Fibroblast of skin of right quadriceps (primary cell): ENCODE results near the gene RNF41.
"Not testable (repeated sequence)": the region's sequence is repeated elsewhere in the genome, so short reads cannot be mapped to it uniquely, and the experiment has no call there.

Experiments used
- DNase-seq: peaks from one replicate; pipeline ENCODE4 v3.0.0-alpha.2; 2013

RNF41 gene

GRCh38 chr12:56221757-56222530 lies at the start of gene RNF41:
RNF41 (minus strand) TSS chr12:56221922; CDS start chr12:56214047, 7,875 bp downstream.
- peak; percentile 97 for DNase-seq

- peak; percentile 23 for DNase-seq
Observed at GRCh38 chr12:56271031-56271430, 49.3 kb upstream of the RNF41 start.

GRCh38 chr12:56267443-56268071 lies 45.8 kb upstream of the RNF41 start:
- DNase-seq = no peak

- peak; percentile 82 for DNase-seq
Observed at GRCh38 chr12:56266693-56267442, 45.1 kb upstream of the RNF41 start, which contains the start of gene COQ10A. COQ10A (plus strand) TSS chr12:56266942; CDS start chr12:56267119, 177 bp downstream.

- DNase-seq = not testable (repeated sequence)
Observed at GRCh38 chr12:56266068-56266692, 44.5 kb upstream of the RNF41 start.

GRCh38 chr12:56262955-56263354 lies 41.2 kb upstream of the RNF41 start:
- not testable (repeated sequence) for DNase-seq

GRCh38 chr12:56261503-56262232 lies 39.9 kb upstream of the RNF41 start:
- DNase-seq = peak; percentile 85

GRCh38 chr12:56260921-56261320 lies 39.2 kb upstream of the RNF41 start:
- no peak for DNase-seq

GRCh38 chr12:56260380-56260779 lies 38.7 kb upstream of the RNF41 start:
- DNase-seq = no peak

GRCh38 chr12:56258820-56259183 lies 37.1 kb upstream of the RNF41 start:
- no peak for DNase-seq

GRCh38 chr12:56258068-56258819 lies 36.5 kb upstream of the RNF41 start, which contains the start of gene ANKRD52:
ANKRD52 (minus strand) TSS chr12:56258384; CDS start chr12:56258269, 115 bp downstream.
- peak; percentile 75 for DNase-seq

GRCh38 chr12:56257491-56258067 lies 35.9 kb upstream of the RNF41 start:
- peak; percentile 22 for DNase-seq

GRCh38 chr12:56257071-56257470 lies 35.3 kb upstream of the RNF41 start:
- DNase-seq = no peak

GRCh38 chr12:56256326-56256960 lies 34.7 kb upstream of the RNF41 start:
- DNase-seq = peak; percentile 46

GRCh38 chr12:56255671-56256070 lies 33.9 kb upstream of the RNF41 start:
- no peak for DNase-seq

- no peak for DNase-seq
Observed at GRCh38 chr12:56253091-56253490, 31.4 kb upstream of the RNF41 start.

- DNase-seq = no peak
Observed at GRCh38 chr12:56252649-56253048, 30.9 kb upstream of the RNF41 start.

GRCh38 chr12:56248711-56249110 lies 27.0 kb upstream of the RNF41 start:
- DNase-seq = no peak

- DNase-seq = no peak
Observed at GRCh38 chr12:56247923-56248322, 26.2 kb upstream of the RNF41 start.

- DNase-seq = no peak
Observed at GRCh38 chr12:56244494-56244893, 22.8 kb upstream of the RNF41 start.
